Fibroblast of villous mesenchyme (primary cell): Measurements from ENCODE around the gene FMO5. TPM values are rescaled to one million over a fixed set of nuclear protein-coding genes. Genes with fewer than 3 reads are reported as not detected.

Experiments
- DNase-seq: peaks from one replicate; pipeline ENCODE4 v3.0.0-alpha.2; 2010; ENCODE audit warnings: low read depth
- H3K4me3 ChIP-seq: 2 replicates; pipeline ENCODE4 v1.5.1; 2011; ENCODE audit warnings: low read depth, mild to moderate bottlenecking, low read length
- CTCF ChIP-seq: IDR thresholded peaks from 2 replicates; pipeline ENCODE4 v1.5.1; 2012; ENCODE audit warnings: low read depth, mild to moderate bottlenecking, low read length; ENCODE audit not compliant: insufficient read depth
- total RNA-seq: library from RNA; depleted of rRNA; stranded (reverse); fragments of >200 nt; gene quantifications from 2 replicates; pipeline ENCODE4 v1.2.3, GENCODE V29; 2012

The FMO5 gene
- total RNA-seq, 1 donor: 0.43 TPM

GRCh38 chr1:147152772-147153171 is 72.4 kb downstream of the FMO5 start:
- DNase-seq: no peak
- H3K4me3 ChIP-seq: no peak overlapping the region
- TF ChIP-seq CTCF: no peak

- H3K4me3 ChIP-seq: no peak overlapping the region
- no peak for TF ChIP-seq CTCF
- no peak for DNase-seq
Measured at GRCh38 chr1:147151244-147151643, 73.9 kb downstream of the FMO5 start.

- DNase-seq: no peak
- H3K4me3 ChIP-seq: no peak overlapping the region
- TF ChIP-seq CTCF: no peak
Measured at GRCh38 chr1:147142886-147143285, 82.3 kb downstream of the FMO5 start.

Other genes starting within 250 kb of the FMO5 start
- 13.5 and 15.5 TPM in 2 replicates for gene PRKAB2, start 52.9 kb downstream of the FMO5 start, total RNA-seq
- gene CHD1L, start 17.3 kb upstream of the FMO5 start, total RNA-seq: 30.0 and 37.6 TPM in 2 replicates